ENCODE results near the gene RGS7.

DNA sequence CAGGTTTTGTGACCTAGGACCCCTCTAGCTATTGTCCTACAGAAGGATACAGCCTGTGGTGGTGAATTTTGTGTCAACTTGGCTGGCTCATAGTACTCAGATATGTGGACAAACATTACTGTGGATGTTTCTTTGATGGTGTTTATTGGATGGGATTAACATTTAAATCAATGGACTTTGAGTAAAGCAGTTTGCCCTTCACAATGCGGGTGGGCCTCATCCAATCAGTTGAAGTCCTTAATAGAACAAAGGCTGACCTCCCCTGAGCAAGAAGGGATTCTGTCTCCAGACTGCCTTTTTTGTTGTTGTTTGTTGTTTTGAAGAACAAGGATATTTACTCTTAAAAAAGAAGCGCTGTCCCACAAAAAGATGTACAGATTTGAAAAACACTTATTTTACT is 535.1 kb downstream of the RGS7 start:
- no peak for TF ChIP-seq POLR2A (IDR thresholded peaks at IDR 0.05; ENCODE audit: control extremely low read depth in 1 of 2, low read depth in 2 of 2, low read length in 2 of 2)
- no peak for TF ChIP-seq E2F6 (IDR thresholded peaks at IDR 0.05)
